Endodermal cell (in vitro differentiated cells): ENCODE measurements around the gene SLC9A7. TPM values are rescaled to one million over a fixed set of nuclear protein-coding genes. Genes with fewer than 3 reads are reported as not detected.

ENCODE experiments used
- DNase-seq: peaks from one replicate; pipeline ENCODE4 v3.0.0-alpha.2; 2017
- H3K27ac ChIP-seq: 2 replicates; pipeline ENCODE4 v1.5.1; 2013; ENCODE audit warnings: mild to moderate bottlenecking, low read depth, low read length, moderate library complexity
- H3K27me3 ChIP-seq: 2 replicates; pipeline ENCODE4 v1.6.1; 2013; ENCODE audit warnings: mild to moderate bottlenecking, low read length, moderate library complexity; ENCODE audit not compliant: insufficient read depth, control insufficient read depth, poor library complexity, severe bottlenecking
- H3K36me3 ChIP-seq: 2 replicates; pipeline ENCODE4 v1.7.0; 2013; ENCODE audit warnings: mild to moderate bottlenecking, low read length, moderate library complexity; ENCODE audit not compliant: control insufficient read depth, insufficient read depth
- H3K4me1 ChIP-seq: one replicate; pipeline ENCODE4 v1.7.0; 2013; ENCODE audit warnings: low read length; ENCODE audit not compliant: control insufficient read depth, insufficient read depth
- H3K4me3 ChIP-seq: 2 replicates; pipeline ENCODE4 v1.5.1; 2013; ENCODE audit warnings: mild to moderate bottlenecking, low read length, moderate library complexity
- H3K9ac ChIP-seq: 2 replicates; pipeline ENCODE4 v1.6.1; 2013; ENCODE audit warnings: mild to moderate bottlenecking, low read length, moderate library complexity; ENCODE audit not compliant: poor library complexity, severe bottlenecking; ENCODE audit errors: extremely low read depth
- H3K9me3 ChIP-seq: 2 replicates; pipeline ENCODE4 v1.6.1; 2013; ENCODE audit warnings: mild to moderate bottlenecking, low read length, moderate library complexity; ENCODE audit not compliant: control insufficient read depth
- H3K27ac Mint-ChIP-seq: 2 replicates; pipeline ENCODE4 v1.8.0; 2020; ENCODE audit warnings: mixed read lengths
- H3K27me3 Mint-ChIP-seq: 2 replicates; pipeline ENCODE4 v1.8.0; 2021; ENCODE audit warnings: mild to moderate bottlenecking, mixed read lengths; ENCODE audit not compliant: insufficient read depth
- H3K36me3 Mint-ChIP-seq: 2 replicates; pipeline ENCODE4 v1.8.0; 2020; ENCODE audit warnings: low read depth, mixed read lengths
- H3K4me1 Mint-ChIP-seq: 2 replicates; pipeline ENCODE4 v1.8.0; 2020; ENCODE audit warnings: mixed read lengths
- H3K4me3 Mint-ChIP-seq: 2 replicates; pipeline ENCODE4 v1.8.0; 2020; ENCODE audit warnings: mild to moderate bottlenecking, moderate library complexity, mixed read lengths
- H3K9me3 Mint-ChIP-seq: 2 replicates; pipeline ENCODE4 v1.8.0; 2020; ENCODE audit warnings: mild to moderate bottlenecking, mixed read lengths
- WGBS, 2 experiments: methylation state at CpG; one replicate each; pipeline versions ENCODE4 v1.1.5 to v1.1.7; 2013; ENCODE audit warnings: missing lambda C conversion rate in 2 of 2, mixed read lengths in 1 of 2; ENCODE audit not compliant: insufficient coverage in 1 of 2, insufficient read length in 1 of 2; 5-methylcytosine and 5-hydroxymethylcytosine counted together
- total RNA-seq, 2 donors: library from RNA; stranded (reverse); fragmentation: NEBNext Ultra II Directional in 1 of 2; extraction: Animal tissue kit (Norgen Biotek cat#: 25700) in 1 of 2; gene quantifications; 2 replicates in 1 of 2; 3 replicates in 1 of 2; pipeline ENCODE4 v1.2.1, GENCODE V29; 2021
- TF ChIP-seq, protein P1 (sequence below): fragments of 200-600 bp; sonication (generic); conservative IDR thresholded peaks from 2 replicates; pipeline ENCODE4 v1.5.0; 2021; ENCODE audit warnings: antibody characterized with exemption, mild to moderate bottlenecking

SLC9A7 gene
- total RNA-seq, 2 donors from 2014 or later, result 23.7 to 25.3 TPM

- DNase-seq, result no peak
- H3K9me3 ChIP-seq, result no peaks in the 10 kb centered on the region
- Mint-ChIP-seq H3K27ac (no peak overlapping the region), H3K4me3 (no peak overlapping the region), H3K4me1 (peaks cover 3% of the 10 kb centered on the region), H3K36me3 (no peaks in the 10 kb centered on the region), H3K27me3 (no peaks in the 10 kb centered on the region), H3K9me3 (peaks cover 34% of the 10 kb centered on the region)
- no peaks in the 10 kb centered on the region for H3K36me3 ChIP-seq
- H3K4me1 ChIP-seq, result no peaks in the 10 kb centered on the region
- no peak overlapping the region for H3K4me3 ChIP-seq
- TF ChIP-seq, protein P1, sequence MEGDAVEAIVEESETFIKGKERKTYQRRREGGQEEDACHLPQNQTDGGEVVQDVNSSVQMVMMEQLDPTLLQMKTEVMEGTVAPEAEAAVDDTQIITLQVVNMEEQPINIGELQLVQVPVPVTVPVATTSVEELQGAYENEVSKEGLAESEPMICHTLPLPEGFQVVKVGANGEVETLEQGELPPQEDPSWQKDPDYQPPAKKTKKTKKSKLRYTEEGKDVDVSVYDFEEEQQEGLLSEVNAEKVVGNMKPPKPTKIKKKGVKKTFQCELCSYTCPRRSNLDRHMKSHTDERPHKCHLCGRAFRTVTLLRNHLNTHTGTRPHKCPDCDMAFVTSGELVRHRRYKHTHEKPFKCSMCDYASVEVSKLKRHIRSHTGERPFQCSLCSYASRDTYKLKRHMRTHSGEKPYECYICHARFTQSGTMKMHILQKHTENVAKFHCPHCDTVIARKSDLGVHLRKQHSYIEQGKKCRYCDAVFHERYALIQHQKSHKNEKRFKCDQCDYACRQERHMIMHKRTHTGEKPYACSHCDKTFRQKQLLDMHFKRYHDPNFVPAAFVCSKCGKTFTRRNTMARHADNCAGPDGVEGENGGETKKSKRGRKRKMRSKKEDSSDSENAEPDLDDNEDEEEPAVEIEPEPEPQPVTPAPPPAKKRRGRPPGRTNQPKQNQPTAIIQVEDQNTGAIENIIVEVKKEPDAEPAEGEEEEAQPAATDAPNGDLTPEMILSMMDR, result no peak
- no peak overlapping the region for H3K27ac ChIP-seq
- 88 to 91% methylated on average over 3 to 4 of the region's 4 CpGs for WGBS, 2 experiments
- no peaks in the 10 kb centered on the region for H3K27me3 ChIP-seq
- H3K9ac ChIP-seq, result no peak overlapping the region
Observed at GRCh38 chrX:46782034-46782433, 23.1 kb upstream of the SLC9A7 start.

DNA sequence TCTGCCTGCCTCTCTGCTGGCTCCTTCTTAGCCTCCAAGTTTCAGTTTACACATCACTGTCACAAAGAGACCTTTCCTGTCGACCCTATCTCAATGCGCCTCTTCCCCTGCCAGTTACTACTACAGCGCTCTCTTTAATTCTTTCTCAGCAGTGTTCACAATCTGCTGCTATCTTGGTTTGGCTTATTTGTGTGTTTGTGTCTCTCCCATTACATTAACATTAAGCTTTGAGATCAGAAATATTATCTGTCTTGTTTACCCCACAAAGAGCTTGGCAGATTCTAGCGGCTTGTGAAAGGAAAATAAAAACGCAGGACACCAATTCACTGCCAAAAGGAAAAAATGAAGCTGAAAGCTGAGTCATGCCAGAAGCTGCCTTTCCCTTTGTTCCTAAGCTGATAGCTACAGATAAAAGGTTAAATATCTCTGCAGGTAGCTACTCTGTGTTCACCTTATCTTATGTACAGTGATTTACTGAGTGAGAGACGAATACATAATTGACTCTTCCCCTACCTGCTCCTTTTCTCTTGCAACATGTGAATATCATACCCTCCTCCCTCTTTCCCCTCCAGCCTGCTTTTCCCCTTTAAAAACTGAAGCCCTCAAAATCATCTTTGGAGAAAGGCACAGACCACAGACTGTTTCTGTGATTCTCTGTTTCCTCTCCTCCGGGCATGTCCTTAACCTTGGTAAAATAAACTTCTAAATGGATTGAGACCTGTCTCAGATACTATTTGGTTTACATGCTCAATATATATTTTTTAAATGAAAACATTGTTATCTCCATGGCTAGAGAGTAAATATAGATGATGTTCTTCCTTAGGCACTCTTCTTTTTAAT is 19.3 kb upstream of the SLC9A7 start:
- Histone ChIP-seq H3K4me3 (no peak overlapping the region), H3K36me3 (no peaks in the 10 kb centered on the region), H3K4me1 (no peaks in the 10 kb centered on the region), H3K9ac (peak overlapping the region; percentile 34), H3K27me3 (no peaks in the 10 kb centered on the region), H3K9me3 (no peaks in the 10 kb centered on the region), H3K27ac (peak overlapping the region; percentile 16)
- TF ChIP-seq, protein P1, result no peak
- H3K9me3 Mint-ChIP-seq, result peaks cover 36% of the 10 kb centered on the region
- no peaks in the 10 kb centered on the region for H3K36me3 Mint-ChIP-seq
- DNase-seq, result peak; percentile 50
- H3K27me3 Mint-ChIP-seq, result no peaks in the 10 kb centered on the region
- peak overlapping the region; percentile 91 for H3K27ac Mint-ChIP-seq
- 11 to 27% methylated on average over 2 to 6 of the region's 7 CpGs for WGBS, 2 experiments
- no peak overlapping the region for H3K4me3 Mint-ChIP-seq
- peaks cover 3% of the 10 kb centered on the region for H3K4me1 Mint-ChIP-seq

DNA sequence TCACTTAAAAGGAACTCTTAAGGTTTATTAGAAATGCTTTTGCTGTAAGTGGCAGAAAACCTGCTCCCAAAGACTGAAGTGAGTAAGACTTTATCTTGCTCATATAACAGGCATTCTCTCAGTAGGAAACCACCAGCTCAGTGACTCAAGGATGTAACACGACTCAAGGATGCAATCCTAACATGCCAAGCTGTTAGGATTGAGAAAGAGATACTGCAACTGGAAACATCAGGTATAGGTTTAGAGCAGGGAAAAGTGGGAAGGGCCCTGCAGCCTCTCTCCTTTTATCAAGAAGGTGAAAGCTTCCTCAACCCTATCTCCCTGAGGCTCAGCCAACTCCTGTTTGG is 11.9 kb upstream of the SLC9A7 start:
- peaks cover 4% of the 10 kb centered on the region for H3K4me1 Mint-ChIP-seq
- Histone ChIP-seq H3K9me3 (no peaks in the 10 kb centered on the region), H3K4me1 (no peaks in the 10 kb centered on the region), H3K27ac (no peak overlapping the region), H3K4me3 (no peak overlapping the region), H3K9ac (no peak overlapping the region), H3K36me3 (no peaks in the 10 kb centered on the region), H3K27me3 (no peaks in the 10 kb centered on the region)
- TF ChIP-seq, protein P1, result no peak
- peak; percentile 22 for DNase-seq
- H3K4me3 Mint-ChIP-seq, result no peak overlapping the region
- H3K27ac Mint-ChIP-seq, result no peak overlapping the region
- no peaks in the 10 kb centered on the region for H3K36me3 Mint-ChIP-seq
- WGBS, 2 experiments, result 50% methylated on average over 1 of the region's 1 CpG; no CpG with 5 or more reads in 1 of the 2 experiments
- peaks cover 45% of the 10 kb centered on the region for H3K9me3 Mint-ChIP-seq
- no peaks in the 10 kb centered on the region for H3K27me3 Mint-ChIP-seq
